ENCODE measurements around the gene EIF2S1. TPM values are rescaled to one million over a fixed set of nuclear protein-coding genes. Genes with fewer than 3 reads are reported as not detected.

Gene EIF2S1
- total RNA-seq, 1 donor from 2014 or later: 54.7 TPM

DNA sequence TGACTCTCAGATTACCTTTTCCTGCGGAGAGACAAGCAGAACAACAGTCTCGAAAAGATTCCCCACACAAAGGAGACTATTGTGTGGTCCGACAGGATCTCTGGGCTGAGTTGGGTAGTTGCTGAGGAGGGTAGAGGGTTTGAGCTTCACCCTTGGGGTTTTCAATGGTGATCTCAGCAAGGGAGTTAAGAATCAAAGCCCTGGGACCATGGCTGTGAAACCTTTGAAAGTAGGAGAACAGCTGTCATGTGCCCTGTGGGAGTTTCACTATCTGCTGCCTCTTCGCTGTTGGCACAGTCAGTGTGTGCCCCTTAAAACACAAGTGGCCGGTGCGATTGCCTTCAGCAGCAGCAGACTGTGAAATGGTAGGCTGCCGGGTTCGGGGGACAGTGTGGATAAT is 66.0 kb downstream of the EIF2S1 start:
- TF ChIP-seq, protein P1, sequence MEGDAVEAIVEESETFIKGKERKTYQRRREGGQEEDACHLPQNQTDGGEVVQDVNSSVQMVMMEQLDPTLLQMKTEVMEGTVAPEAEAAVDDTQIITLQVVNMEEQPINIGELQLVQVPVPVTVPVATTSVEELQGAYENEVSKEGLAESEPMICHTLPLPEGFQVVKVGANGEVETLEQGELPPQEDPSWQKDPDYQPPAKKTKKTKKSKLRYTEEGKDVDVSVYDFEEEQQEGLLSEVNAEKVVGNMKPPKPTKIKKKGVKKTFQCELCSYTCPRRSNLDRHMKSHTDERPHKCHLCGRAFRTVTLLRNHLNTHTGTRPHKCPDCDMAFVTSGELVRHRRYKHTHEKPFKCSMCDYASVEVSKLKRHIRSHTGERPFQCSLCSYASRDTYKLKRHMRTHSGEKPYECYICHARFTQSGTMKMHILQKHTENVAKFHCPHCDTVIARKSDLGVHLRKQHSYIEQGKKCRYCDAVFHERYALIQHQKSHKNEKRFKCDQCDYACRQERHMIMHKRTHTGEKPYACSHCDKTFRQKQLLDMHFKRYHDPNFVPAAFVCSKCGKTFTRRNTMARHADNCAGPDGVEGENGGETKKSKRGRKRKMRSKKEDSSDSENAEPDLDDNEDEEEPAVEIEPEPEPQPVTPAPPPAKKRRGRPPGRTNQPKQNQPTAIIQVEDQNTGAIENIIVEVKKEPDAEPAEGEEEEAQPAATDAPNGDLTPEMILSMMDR (IDR thresholded peaks at IDR 0.05; ENCODE audit: unreplicated experiment): no peak
- Mint-ChIP-seq H3K4me1 (peaks cover 2% of the 10 kb centered on the region), H3K27ac (no peak overlapping the region), H3K27me3 (ENCODE audit: low read depth) (peaks cover 15% of the 10 kb centered on the region), H3K9me3 (no peaks in the 10 kb centered on the region), H3K4me3 (no peak overlapping the region), H3K36me3 (no peaks in the 10 kb centered on the region)
- DNase-seq (ENCODE audit: low spot score in 2 of 2, unreplicated experiment in 2 of 2): no peak

DNA sequence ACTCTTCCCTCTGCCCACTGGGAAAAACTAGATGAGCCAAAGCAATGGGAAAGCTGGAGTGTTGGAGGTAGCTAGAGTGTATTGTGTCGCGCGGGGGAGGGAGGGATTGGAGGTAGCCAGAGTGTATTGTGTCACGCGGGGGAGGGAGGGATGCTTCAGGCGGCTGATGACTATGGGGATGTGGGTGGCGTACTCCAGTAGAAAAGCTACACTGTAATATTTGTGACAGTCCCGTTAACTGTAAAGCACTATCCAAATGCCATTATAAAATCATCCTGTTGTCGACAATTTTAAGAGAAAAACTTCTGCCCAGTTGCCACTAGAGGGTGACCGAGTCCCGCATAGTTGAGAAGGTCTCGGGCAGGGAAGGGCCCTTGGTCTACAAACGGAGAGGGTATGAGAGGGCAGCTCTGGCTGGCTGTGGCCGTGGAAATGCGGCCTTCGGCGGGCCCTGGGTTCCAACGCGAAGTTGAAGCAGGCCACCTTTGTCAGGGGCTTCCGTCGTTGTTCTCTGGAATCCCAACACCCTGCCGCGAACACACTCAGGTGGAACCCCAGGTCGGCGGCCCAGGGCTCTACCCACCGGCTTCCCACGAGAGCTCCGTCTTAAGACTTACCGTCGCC is 67.0 kb downstream of the EIF2S1 start:
- H3K4me1 Mint-ChIP-seq: peaks cover 5% of the 10 kb centered on the region
- H3K4me3 Mint-ChIP-seq: no peak overlapping the region
- H3K27ac Mint-ChIP-seq: no peak overlapping the region
- H3K36me3 Mint-ChIP-seq: no peaks in the 10 kb centered on the region
- peaks cover 15% of the 10 kb centered on the region for H3K27me3 Mint-ChIP-seq (ENCODE audit: low read depth)
- DNase-seq (ENCODE audit: low spot score in 2 of 2, unreplicated experiment in 2 of 2): peak; percentile 42 to 75
- H3K9me3 Mint-ChIP-seq: no peaks in the 10 kb centered on the region
- TF ChIP-seq, protein P1 (IDR thresholded peaks at IDR 0.05; ENCODE audit: unreplicated experiment): peak; percentile 88

DNA sequence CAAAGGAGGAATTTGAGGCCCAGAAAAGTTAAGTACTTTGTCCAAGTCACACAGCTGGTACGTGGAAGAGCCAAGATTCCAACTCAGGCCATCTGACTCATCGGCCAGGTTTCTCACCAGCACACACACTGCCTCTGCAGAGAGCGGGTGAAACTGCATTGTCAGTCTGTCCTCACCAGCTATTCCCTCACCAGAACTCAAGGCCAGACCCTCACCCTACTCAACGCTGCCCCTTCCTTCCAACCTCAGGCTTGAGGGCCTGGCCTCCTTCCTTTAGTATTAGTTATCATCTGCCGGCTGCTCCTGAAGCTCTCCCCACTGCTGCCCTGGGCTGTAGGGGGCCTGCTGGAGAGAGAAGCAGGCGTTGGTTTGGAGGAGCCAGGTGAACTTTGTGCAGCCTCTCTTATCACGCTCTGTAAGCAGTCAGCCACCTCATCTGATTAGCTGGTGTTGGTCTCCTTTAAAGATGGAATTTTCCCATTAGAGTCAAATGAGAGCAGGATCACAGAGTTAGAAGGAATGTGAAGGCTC is 68.4 kb downstream of the EIF2S1 start:
- Mint-ChIP-seq H3K27ac (no peak overlapping the region), H3K4me3 (no peak overlapping the region), H3K36me3 (no peaks in the 10 kb centered on the region), H3K4me1 (peaks cover 12% of the 10 kb centered on the region), H3K27me3 (ENCODE audit: low read depth) (peaks cover 15% of the 10 kb centered on the region), H3K9me3 (no peaks in the 10 kb centered on the region)
- TF ChIP-seq, protein P1 (IDR thresholded peaks at IDR 0.05; ENCODE audit: unreplicated experiment): no peak
- DNase-seq (ENCODE audit: low spot score in 2 of 2, unreplicated experiment in 2 of 2): no peak

DNA sequence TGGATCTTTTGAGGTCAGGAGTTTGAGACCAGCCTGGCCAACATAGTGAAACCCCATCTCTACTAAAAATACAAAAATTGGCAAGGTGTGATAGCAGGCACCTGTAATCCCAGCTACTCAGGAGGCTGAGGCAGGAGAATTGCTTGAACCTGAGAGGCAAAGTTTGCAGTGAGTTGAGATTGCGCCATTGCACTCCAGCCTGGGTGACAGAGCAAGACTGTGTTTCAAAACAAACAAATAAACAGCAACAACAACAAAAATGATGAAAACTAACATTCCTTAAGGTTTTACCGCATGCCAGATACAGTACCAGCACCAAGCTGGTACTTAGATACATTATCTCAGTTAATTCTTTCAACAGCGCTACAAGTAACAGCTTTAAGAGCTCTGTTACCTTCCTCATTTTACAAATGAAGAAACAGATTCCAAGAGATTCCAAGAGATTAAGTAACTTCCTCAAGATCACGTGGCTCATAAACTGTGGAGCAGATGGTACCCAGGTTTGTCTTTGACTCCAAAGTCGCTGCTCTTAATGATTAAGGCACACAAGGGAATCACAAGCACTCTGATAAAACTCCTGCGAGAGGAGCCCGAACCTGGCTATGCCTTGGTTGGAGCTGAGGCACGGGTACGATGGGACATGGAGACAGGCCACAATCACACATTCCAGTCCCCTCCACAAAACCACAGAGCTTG is 69.5 kb downstream of the EIF2S1 start:
- no peak overlapping the region for H3K4me3 Mint-ChIP-seq
- H3K36me3 Mint-ChIP-seq: no peaks in the 10 kb centered on the region
- no peak overlapping the region for H3K27ac Mint-ChIP-seq
- peaks cover 12% of the 10 kb centered on the region for H3K4me1 Mint-ChIP-seq
- TF ChIP-seq, protein P1 (IDR thresholded peaks at IDR 0.05; ENCODE audit: unreplicated experiment): no peak
- no peak for DNase-seq (ENCODE audit: low spot score in 2 of 2, unreplicated experiment in 2 of 2)
- H3K9me3 Mint-ChIP-seq: no peaks in the 10 kb centered on the region
- H3K27me3 Mint-ChIP-seq (ENCODE audit: low read depth): peaks cover 18% of the 10 kb centered on the region

DNA sequence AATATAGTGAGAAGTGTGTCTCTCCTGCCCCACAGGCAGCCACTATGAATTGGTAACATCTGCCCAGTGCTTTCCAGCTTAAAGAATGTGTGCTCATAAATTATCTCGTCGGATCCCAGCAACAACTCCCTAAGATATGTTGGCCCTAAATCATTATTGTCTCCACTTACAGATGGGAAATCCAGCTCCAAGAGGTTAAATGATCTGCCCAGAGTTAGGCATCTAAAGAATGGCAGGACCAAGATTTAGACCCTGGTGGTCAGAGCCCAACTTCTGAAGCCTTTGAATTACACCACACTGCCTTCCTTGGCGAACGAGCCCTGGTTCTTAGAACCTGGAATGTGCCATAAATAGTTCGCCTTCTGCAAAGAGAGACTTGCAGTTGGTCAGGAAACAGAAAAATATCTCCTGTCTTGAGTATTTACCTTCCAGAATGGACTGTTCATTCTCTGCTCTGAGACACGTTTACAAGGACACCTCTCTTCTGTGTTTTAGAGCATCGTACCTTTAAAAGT is 72.0 kb downstream of the EIF2S1 start:
- TF ChIP-seq, protein P1 (IDR thresholded peaks at IDR 0.05; ENCODE audit: unreplicated experiment): no peak
- DNase-seq (ENCODE audit: low spot score in 2 of 2, unreplicated experiment in 2 of 2): no peak
- H3K27ac Mint-ChIP-seq: no peak overlapping the region
- peaks cover 14% of the 10 kb centered on the region for H3K27me3 Mint-ChIP-seq (ENCODE audit: low read depth)
- H3K9me3 Mint-ChIP-seq: no peaks in the 10 kb centered on the region
- no peak overlapping the region for H3K4me3 Mint-ChIP-seq
- peaks cover 12% of the 10 kb centered on the region for H3K4me1 Mint-ChIP-seq
- no peaks in the 10 kb centered on the region for H3K36me3 Mint-ChIP-seq
